Tongue (tissue), 2 donors: Measurements from ENCODE around the gene CDKAL1. TPM values are rescaled to one million over a fixed set of nuclear protein-coding genes. Genes with fewer than 3 reads are reported as not detected.
"Not testable (repeated sequence)": the region's sequence is repeated elsewhere in the genome, so short reads cannot be mapped to it uniquely, and the experiment has no call there.

Experiments
- DNase-seq: peaks from one replicate; pipeline ENCODE4 v3.0.0-alpha.2; 2015
- total RNA-seq: library from RNA; depleted of rRNA; stranded (reverse); fragments of >200 nt; gene quantifications from one replicate; pipeline ENCODE4 v1.2.3, GENCODE V29; 2014

CDKAL1 gene
- total RNA-seq, 1 donor from 2014 or later, result 36.5 TPM

DNA sequence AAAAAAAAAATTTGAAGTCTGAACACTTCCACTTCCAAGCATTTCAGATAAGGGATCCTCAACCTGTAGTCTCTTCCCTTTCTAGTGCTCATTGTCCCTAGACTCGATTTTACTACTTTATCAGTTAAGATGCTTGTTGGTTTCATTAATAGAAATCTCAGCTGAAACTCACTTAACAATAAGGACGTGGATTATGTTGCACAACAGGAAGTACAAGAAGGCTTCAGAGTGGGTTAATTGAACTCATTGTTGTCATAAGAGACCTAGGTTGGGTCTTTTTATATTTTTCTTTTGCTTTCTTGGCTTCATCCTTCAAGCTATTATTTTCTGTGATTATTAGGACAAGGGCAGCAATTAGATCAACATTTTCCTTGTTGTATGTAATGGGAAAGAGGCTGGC lies 175.2 kb downstream of the CDKAL1 start:
- DNase-seq, result no peak

DNA sequence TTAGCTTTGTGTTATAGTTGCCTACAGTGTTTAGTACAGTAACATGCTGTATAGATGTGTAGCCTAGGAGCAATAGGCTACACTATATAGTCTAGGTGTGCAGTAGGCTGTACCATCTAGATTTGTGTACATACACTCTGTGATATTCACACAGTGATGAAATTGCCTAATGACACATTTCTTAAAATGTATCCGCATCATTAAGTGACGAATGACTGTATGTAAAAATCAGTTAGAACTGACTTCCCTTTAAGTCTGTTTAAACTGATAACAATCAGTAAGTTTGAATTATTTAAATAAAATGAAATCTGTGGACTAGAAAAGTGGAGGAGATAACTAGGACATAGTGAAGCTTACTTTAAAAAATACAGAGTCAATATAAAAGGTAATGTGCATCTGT lies 176.1 kb downstream of the CDKAL1 start:
- no peak for DNase-seq

DNA sequence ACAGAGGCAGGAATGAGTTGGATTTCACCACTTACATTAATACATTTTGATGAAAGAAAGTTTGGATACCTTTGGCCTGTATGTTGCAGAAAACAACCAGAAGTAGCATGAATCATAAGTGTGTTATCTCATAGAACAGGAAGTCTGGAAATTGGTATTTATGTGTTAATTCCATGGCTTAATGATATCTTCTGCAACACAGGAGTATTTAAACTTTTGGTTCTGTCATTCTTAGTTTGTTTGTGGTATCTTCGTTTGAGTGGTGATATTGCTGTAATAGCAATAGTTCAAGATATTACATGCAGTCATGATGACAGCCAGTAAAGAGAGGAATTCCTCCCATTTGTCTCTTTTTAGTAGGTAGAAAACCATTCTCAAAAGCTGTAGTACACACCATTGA lies 177.3 kb downstream of the CDKAL1 start:
- DNase-seq, result no peak

DNA sequence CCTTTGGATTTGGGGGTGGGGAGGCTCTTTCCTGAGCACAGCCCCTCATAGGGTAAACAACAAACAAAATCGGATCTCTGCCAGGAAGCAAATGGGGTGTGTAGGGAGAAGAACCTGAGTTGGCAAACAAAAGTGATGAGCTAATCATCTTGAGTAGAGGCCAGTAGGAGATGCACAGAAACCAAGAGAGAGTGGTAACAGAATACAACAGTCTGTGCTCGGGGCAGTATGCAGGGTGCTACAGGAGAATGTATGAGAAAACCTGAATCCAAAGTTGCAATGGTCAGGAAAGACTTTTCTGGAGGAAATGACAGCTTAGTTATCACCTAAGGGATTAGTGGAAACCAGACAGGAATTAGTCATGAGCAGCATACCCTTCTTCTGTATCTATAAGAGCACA lies 177.8 kb downstream of the CDKAL1 start:
- no peak for DNase-seq

DNA sequence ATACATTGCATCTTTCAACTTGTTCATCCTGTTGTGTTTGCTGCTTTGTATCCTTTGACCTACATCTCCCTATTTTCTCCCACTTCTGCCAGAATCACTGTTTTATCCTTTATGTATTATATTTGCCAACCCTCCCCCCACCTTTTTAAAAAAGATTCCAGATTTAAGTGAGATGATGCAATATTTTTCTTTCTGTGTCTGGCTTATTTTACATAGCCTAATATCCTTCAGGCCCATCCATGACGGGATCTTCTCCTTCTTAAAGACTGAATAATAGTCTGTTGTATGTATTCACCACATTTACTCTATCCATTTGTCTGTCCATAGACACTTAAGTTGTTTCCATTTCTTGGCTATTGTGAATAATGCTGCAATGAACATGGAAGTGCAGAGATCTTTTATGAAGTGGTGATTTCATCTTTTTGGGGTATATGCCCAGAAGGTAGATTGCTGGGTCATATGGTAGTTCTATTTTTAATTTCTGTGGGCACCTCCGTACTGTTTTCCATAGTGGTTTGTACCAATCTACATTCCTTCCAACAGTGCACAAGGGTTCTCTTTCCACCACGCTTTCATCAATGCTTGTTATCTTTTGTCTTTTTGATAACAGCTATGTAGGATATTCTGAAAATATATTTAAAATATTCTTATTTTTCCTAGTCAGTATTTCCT lies 181.0 kb downstream of the CDKAL1 start:
- no peak for DNase-seq

DNA sequence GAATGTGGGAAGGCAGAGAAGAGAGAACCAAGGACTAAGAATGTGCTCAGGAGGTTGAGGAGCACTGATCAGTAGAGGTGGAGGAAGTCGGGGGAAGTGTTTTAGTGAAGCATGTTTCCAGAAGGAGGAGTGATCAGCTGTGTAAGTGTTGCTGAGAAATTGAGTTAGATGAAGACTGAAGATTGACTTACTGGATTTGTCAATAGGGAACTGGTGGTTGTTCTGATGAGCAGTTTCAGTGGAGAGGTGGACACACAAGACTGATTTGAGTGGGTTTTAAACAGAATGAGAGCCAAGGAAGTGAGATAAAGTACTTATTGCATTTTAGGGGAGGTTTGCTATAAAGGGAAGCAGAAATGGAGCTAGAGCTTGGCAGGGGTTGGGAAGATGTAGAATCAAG lies 182.6 kb downstream of the CDKAL1 start:
- no peak for DNase-seq

DNA sequence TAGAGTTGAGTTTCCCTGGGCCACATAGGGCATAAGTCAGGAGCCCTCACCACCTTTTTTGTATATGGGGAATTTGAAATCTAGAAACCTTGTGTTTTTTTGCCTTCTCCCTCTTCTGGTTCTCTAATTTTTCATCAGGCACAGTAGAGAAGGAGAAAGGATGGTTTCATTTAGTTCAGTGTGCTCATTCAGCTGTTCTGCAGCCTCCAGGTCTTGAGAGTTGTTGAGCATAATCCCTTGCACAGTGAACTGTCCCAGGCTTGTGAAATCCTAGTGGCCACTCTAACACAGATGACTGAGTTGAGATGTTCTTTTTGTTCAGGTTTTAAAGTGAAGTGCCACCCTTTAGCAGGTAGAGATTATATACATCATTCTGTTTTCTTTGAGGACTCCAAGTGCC lies 183.5 kb downstream of the CDKAL1 start:
- DNase-seq, result no peak

DNA sequence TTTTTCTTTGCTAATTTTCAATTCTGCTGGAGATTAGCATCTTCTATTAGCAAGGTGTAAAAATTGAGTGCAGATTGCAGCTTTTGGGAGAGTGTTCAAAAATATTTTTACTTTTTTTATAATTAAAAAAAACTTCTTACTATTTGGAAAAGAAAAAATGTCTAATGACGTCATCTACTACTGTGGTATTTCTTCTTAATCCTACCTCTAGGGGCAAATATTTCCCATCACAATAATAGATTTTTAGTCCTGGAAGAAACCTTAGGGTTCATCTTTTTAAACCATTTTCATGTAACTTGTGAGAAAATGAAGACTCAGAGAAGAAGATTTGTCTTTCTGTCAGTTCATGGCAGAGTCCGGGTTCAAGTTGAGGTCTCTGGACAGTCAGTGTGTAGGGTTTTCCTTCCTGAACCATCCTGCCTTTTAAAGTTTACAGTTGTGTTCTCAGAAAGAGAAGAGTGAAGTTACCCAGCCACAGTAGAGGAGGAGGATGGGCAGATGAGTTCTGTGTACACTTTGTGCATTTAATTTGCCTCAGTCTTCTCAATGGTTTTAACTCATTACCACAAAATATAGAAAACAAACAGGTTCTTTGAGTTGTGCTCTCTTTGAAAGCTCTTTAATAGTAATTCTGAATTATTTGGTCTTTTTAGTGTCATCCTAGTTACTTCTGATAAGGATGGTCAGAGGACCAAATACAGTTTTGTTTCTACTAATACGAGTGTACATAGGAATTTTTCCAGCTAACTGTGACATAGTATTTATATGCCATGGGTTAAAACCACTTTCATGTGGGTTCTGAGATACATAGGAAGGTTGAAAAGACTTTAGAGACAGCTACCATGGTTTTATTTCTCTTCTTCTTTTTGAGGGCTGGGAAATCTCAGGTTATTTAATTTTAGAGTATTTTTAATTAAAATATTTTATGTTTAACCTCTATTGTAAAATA lies 184.7 kb downstream of the CDKAL1 start:
- no peak for DNase-seq

DNA sequence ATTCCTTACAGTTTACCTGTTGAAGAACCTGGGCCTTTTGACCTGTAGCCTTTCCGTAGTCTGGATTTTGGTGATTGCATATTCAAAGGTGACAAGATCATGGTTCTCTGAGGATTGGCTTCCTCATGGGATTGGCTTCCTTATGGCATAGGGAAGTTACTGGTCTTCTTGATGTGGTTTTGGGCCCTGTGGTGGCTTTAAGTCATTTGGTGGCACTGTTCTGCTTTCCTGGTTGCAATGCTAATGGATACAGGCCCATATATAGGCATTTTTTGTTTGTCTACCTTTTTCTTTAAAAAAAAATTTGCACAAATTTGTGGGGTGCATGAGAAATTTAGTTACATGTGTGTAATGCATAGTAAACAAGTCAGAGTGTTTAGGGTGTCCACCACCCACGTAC lies 185.7 kb downstream of the CDKAL1 start:
- DNase-seq, result no peak

DNA sequence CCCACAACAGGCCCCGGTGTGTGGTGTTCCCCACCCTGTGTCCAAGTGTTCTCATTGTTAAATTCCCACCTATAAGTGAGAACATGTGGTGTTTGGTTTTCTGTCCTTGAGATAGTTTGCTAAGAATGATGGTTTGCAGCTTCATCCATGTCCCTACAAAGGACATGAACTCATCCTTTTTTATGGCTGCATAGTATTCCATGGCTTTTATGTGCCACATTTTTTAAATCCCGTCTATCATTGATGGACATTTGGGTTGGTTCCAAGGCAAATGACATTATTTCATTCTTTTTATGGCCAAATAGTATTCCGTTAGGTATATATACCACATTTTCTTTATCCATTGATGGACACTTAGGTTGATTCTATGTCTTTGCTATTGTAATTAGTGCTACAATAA lies 186.9 kb downstream of the CDKAL1 start:
- not testable (repeated sequence) for DNase-seq

DNA sequence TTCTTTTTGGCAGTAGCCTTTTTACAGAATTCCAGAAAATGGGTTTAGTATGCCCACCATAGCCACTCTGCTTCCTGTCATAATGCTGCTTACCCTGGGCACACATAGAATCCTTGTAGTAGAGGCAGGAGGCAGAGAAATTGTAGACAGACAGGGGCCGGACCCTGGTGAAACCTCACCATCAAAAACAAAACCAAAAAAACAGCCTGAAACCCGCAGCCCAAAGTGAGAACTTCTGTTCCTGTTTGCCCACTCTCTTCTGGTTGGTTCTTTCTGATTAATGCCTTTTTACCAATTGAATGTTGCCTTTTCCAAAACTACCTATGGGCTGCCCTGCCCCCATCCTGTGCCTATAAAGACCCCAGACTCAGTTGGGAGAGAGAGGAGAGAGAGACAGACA lies 188.2 kb downstream of the CDKAL1 start:
- DNase-seq, result no peak

DNA sequence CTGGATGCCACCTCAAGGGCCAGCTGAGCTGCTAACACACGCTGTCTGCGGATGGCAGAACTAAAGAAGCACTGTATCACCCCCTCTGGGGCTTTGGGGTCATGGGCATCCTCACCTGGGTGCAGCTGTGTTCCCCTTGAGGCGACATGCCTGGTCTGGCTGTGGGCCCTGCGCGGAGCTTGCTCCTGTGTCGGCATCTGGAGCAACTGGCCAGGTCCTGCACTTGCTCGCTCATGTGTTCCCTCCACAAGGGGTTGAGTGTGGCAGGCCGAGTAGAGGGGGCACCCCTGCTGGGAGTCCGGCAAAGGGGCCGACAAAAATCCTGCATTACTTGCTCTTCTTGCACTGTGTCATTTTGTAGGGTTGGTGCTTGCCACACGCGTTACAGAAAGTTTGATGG lies 189.0 kb downstream of the CDKAL1 start:
- no peak for DNase-seq

DNA sequence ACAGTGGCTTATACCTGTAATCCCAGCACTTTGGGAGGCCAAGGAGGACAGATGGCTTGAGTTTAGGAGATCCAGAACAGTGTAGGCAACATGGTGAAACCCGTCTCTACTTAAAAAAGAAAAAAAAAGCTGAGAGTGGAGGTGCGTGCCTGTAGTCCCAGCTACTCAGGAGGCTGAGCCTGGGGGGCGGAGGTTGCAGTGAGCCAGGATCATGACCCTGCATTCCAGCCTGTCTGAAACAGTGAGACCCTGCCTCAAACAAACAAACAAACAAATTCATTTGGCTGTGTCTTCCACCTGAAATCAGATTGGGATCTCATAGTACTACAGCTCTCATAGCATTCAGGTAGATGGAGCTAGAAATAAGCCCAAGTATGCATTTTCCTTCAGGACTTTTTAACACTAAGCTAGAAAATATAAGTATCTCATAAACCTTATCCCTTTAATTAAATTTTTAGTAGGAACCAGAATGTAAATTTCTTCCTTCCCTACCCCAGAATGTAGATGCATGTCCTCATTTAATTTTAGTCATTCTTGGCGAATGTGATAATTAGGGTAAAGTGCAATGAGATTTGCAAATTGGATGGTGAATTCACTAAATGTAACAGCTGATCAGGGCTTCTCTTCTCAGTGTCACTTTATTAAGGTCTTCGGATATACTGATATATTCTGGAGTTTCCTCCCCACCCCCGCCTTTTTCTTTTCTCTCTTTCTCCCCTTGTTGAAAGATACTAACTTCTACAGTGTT lies 190.4 kb downstream of the CDKAL1 start:
- DNase-seq, result no peak

DNA sequence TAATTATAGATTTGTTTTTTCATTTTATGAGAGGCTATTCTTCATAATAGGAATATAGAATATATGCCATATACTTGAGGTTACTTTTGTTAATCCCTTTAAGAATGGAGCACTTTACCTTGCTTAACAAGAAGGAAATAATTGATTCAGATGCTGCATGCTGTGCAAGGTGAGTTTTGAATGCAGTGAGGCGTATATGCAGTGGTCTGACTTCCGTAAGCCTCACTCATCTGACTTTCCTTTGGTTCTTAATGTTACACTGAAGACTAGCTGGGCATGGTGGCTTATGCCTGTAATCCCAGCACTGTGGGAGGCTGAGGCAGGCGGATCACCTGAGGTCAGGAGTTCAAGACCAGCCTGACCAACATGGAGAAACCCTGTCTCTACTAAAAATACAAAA lies 191.0 kb downstream of the CDKAL1 start:
- not testable (repeated sequence) for DNase-seq

DNA sequence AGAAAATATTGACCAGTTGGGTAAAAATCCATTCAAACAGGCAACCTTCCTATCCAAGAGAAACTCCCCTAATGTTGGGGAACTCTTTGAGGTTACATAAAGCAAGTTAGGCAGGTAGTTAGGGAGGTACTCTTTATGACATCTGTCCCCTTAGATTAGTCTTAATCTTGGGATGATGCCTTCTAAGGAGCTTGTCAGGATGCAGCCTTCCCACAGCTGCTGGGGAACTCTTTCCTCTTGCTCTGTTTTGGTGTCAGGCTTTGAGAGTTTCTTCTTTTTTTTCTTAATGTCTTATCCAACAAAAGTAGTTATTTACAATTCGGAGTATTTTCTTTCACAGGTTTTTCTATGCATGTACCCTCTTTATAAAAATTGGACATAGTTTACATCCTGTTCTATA lies 194.8 kb downstream of the CDKAL1 start:
- no peak for DNase-seq

DNA sequence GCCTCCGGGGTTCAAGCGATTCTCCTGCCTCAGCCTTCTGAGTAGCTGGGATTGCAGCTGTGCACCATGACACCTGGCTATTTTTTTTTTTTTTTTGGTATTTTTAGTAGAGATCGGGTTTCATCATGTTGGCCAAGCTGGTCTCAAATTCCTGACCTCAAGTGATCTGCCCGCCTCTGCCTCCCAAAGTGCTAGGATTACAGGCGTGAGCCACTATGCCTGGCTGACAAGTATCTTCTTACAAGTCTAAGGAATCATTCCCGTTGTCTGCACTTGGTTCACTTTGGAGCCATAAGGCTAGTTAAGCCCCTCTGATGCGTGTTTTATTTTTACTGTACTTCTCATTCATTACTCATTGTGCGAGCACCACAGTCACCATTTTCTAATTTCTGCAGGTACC lies 198.1 kb downstream of the CDKAL1 start:
- DNase-seq, result peak; percentile 64

DNA sequence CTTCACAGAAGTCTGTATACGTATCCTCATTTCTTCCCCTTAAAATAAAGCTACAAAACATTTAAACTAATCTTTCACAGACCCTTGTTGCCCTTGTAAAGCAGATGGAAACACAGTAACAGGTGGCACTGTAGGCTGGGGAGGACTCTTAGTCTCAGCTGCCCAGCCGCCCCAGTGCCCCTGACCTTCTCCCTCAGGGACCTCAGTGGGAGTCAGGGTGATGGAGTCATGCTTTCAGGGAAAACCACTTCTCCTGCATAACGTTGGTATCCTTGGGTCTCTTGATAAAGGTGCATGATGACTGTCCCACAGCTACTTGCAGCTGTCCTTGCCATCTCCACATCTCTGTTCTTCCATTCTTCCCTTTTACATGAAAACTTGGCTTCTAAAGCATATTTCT lies 198.6 kb downstream of the CDKAL1 start:
- peak; percentile 20 for DNase-seq

DNA sequence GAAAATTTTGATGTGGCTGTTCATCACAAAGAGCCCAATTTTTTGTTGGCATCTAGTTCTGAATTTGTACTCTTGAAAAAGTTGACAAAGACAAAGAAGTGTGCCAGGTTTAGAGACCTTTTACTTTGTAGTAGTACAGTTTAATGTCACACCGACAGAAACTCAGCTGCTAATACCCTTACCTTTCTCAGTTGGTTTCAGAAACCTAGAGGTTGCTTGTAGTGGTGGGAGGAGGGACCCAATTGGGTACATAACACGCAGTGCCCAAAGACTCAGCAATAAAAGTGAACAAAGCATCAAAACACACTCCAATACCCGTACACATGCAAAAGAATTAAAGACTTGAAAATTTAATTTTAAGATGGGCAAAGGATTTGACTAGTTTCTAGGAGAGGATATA lies 203.7 kb downstream of the CDKAL1 start:
- DNase-seq, result no peak

DNA sequence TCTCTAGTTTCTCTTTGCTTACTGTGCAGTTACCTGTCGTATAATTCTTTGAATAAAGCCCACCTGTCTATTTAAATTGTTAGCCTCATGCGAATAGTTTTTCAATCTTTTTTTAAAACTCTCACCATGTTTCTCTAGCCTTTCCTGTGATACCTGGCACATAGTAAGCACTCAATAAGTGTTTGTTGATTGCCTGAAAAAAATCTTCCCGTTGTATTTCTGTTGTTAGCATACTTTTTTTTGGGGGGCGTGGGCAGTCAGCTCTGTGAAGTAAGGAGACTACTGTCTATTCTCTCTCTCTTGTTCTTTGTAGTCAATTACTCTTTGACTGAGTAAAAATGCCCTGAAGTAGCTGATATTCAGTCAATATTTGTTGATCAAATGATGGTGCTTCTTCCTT lies 205.8 kb downstream of the CDKAL1 start:
- no peak for DNase-seq

DNA sequence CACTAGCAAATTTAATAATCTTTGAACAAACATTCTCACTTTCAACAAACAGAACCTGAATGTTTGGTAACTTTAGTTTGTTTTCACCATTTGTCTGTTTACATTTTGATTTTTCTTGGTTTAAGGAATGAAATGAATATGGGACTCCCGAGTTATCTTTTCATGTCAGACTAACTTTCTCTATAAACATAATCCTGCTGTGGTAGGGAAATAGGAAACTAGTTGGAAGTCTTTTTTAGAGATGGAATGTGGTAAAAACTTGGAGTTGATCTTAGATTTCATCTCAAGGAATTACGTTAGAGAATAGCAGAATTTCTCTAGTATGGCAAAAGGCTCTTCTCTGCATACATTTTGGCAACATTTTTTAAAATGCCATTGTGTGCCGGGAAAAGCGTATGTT lies 206.5 kb downstream of the CDKAL1 start:
- DNase-seq, result no peak

DNA sequence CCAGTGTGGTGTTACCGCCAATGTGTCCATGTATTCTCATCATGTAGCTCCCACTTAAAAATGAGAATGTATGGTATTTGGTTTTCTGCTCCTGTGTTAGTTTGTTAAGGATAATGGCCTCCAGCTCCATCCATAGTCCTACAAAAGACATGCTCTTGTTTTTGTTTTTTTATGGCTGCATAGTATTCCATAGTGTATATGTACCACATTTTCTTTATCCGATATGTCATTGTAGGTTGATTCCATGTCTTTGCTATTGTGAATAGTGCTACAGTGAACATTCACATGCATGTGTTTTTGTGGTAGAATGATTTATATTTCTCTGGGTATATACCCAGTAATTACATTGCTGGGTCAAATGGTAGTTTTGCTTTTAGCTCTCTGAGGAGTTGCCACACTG lies 207.2 kb downstream of the CDKAL1 start:
- DNase-seq, result no peak

DNA sequence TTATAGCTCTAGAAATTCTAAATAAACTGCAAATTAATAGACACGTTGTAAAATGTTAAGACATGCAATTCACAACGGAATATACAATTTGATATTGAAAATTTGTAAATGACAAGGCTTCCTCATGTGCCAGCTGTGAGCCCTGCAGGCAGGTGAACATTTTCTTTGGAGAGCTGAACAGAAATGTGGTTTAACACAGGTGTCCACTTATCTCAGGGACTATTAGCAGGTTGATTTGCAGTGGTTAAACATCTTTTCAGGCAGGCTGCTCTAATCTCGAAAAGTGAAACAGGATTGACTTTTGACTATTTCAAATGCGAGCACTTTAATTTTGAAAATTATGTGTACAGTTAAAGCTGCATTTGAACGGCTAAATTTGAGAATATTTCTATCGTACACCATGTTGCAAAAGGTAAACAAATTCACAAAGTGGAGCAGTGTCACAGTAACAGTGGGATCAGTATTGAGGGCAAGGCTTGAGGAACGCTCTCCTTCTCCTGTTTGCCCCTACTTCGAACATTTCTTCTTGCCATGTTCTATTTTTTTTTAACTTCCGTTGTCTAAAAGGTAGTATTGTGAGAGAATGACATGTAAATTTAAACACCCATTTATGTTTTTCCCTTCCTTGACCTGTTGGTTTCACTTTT lies 210.8 kb downstream of the CDKAL1 start:
- DNase-seq, result no peak

DNA sequence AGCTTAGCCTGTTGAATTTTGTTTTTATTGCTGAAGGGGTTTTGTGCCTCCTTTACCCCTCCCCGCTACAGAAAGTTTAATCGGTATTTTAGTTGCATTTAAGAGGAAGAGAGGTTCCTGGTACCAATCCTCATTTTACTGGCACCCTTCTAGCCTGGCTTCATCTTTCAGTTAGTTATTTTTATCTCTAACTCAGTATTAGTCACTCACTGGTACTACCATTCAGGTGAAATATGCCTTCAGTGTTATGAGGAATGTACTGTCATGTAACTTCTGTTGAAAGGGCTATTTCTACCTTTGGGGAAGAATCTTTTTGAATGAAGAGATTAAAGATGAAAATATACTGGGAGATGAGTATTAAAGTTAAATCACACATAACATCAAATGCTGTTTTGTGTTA lies 211.8 kb downstream of the CDKAL1 start:
- DNase-seq, result no peak
